A549 (cell line): Measurements from ENCODE around the gene KLRC4. TPM values are rescaled to one million over a fixed set of nuclear protein-coding genes. Genes with fewer than 3 reads are reported as not detected.
"Not testable (repeated sequence)": the region's sequence is repeated elsewhere in the genome, so short reads cannot be mapped to it uniquely, and the experiment has no call there.

ENCODE experiments used
- ATAC-seq, 2 experiments: fragments of 200-7000 bp in 1 of 2; fragments of >200 bp in 1 of 2; cut with Nextera tagmentation in 1 of 2; cut with Tn5 transposase in 1 of 2; 3 replicates each; pipeline versions ENCODE4 v1.8.0 to v1.9.1; 2018 to 2020; ENCODE audit warnings: mild to moderate bottlenecking in 1 of 2, moderate library complexity in 1 of 2
- CTCF ChIA-PET: fragments of 300-600 bp; sonication (Branson Sonifier 250); formaldehyde crosslinking; extraction: SDS; loops from one replicate; lab custom pipeline; 2021; ENCODE audit warnings: antibody characterized with exemption, inconsistent platforms; lab: Yijun Ruan, JAX
- POLR2A ChIA-PET: fragments of 350-600 bp; formaldehyde crosslinking; extraction: SDS; loops from one replicate; lab custom pipeline; 2021; ENCODE audit warnings: antibody characterized with exemption, inconsistent platforms; lab: Yijun Ruan, JAX
- DNase-seq, 2 experiments: peaks; one replicate each; pipeline versions ENCODE4 v3.0.0 to v3.0.0-alpha.2; 2011 to 2016; ENCODE audit warnings: low read depth in 1 of 2, low spot score in 1 of 2
- FAIRE-seq: peaks from 2 replicates; lab custom pipeline; 2011; peaks lifted over from hg19 to GRCh38; lab: Jason Lieb, UNC
- H3K27ac ChIP-seq, 2 experiments: fragments of >200 bp; sonication (Bioruptor Twin); formaldehyde crosslinking; 3 replicates each; pipeline ENCODE4 v1.5.1; 2016 to 2017
- H3K4me1 ChIP-seq: fragments of >200 bp; sonication (Bioruptor Twin); formaldehyde crosslinking; 3 replicates; pipeline ENCODE4 v1.6.1; 2016
- H3K4me2 ChIP-seq: fragments of >200 bp; sonication (Bioruptor Twin); formaldehyde crosslinking; 3 replicates; pipeline ENCODE4 v1.6.1; 2016
- H3K4me3 ChIP-seq: fragments of >200 bp; sonication (Bioruptor Twin); formaldehyde crosslinking; 3 replicates; pipeline ENCODE4 v1.5.1; 2016
- H3K9me3 ChIP-seq: fragments of >200 bp; sonication (Bioruptor Twin); formaldehyde crosslinking; 3 replicates; pipeline ENCODE4 v1.6.1; 2016
- ATOH8 ChIP-seq: fragments of 250-450 bp; sonication (Bioruptor Pico); IDR thresholded peaks from 2 replicates; pipeline ENCODE4 v1.5.0; 2020; ENCODE audit warnings: low read depth, mild to moderate bottlenecking, moderate library complexity
- BCL3 ChIP-seq: fragments of >200 bp; sonication (Bioruptor Twin); formaldehyde crosslinking; IDR thresholded peaks from 3 replicates; pipeline ENCODE4 v1.6.1; 2016
- CBX8 ChIP-seq: fragments of 200-600 bp; sonication (generic); IDR thresholded peaks from 2 replicates; pipeline ENCODE4 v1.6.1; 2016
- CEBPB ChIP-seq, 2 experiments: fragments of >200 bp in 1 of 2; sonication (Bioruptor Twin) in 1 of 2; formaldehyde crosslinking in 1 of 2; IDR thresholded peaks; 2 replicates each; pipeline ENCODE4 v1.6.1; 2012 to 2016
- CHD2 ChIP-seq: fragments of 150-350 bp; IDR thresholded peaks from 2 replicates; pipeline ENCODE4 v1.6.1; 2014; ENCODE audit warnings: low read length; ENCODE audit not compliant: partially characterized antibody
- E2F6 ChIP-seq: IDR thresholded peaks from 2 replicates; pipeline ENCODE4 v1.6.1; 2012; ENCODE audit warnings: low read depth, borderline replicate concordance
- EP300 ChIP-seq, 2 experiments: fragments of >200 bp; sonication (Bioruptor Twin); formaldehyde crosslinking; IDR thresholded peaks; 2 replicates in 1 of 2; 3 replicates in 1 of 2; pipeline ENCODE4 v1.6.1; 2016 to 2017
- FOSB ChIP-seq: fragments of 250-450 bp; sonication (Bioruptor Pico); IDR thresholded peaks from 2 replicates; pipeline ENCODE4 v1.5.0; 2020; ENCODE audit warnings: mild to moderate bottlenecking, moderate library complexity
- FOSL2 ChIP-seq, 2 experiments: fragments of 450-650 bp in 1 of 2; fragments of >200 bp in 1 of 2; sonication (Bioruptor Twin) in 1 of 2; formaldehyde crosslinking; IDR thresholded peaks; 2 replicates each; pipeline versions ENCODE4 v1.5.0 to v1.6.1; 2016 to 2020; ENCODE audit warnings: mild to moderate bottlenecking in 1 of 2, moderate library complexity in 1 of 2
- GATA3 ChIP-seq: IDR thresholded peaks from 2 replicates; pipeline ENCODE4 v1.6.1; 2012; ENCODE audit warnings: borderline replicate concordance
- HES2 ChIP-seq: fragments of >200 bp; sonication (Bioruptor Twin); formaldehyde crosslinking; IDR thresholded peaks from 2 replicates; pipeline ENCODE4 v1.6.1; 2016
- HMGXB4 ChIP-seq: fragments of 250-450 bp; sonication (Bioruptor Pico); IDR thresholded peaks from 2 replicates; pipeline ENCODE4 v1.5.0; 2021; ENCODE audit warnings: mild to moderate bottlenecking, moderate library complexity, borderline replicate concordance
- HOXA7 ChIP-seq: fragments of 250-450 bp; sonication (Bioruptor Pico); IDR thresholded peaks from 2 replicates; pipeline ENCODE4 v1.5.0; 2020; ENCODE audit warnings: mild to moderate bottlenecking, moderate library complexity
- JUN ChIP-seq, 2 experiments: fragments of >200 bp; sonication (Bioruptor Twin); formaldehyde crosslinking; IDR thresholded peaks; 2 replicates in 1 of 2; 3 replicates in 1 of 2; pipeline ENCODE4 v1.6.1; 2016 to 2017
- JUNB ChIP-seq: fragments of >200 bp; sonication (Bioruptor Twin); formaldehyde crosslinking; IDR thresholded peaks from 2 replicates; pipeline ENCODE4 v1.6.1; 2016
- KDM1A ChIP-seq: fragments of 200-600 bp; sonication (generic); IDR thresholded peaks from 2 replicates; pipeline ENCODE4 v1.6.1; 2016; ENCODE audit warnings: low read depth, mild to moderate bottlenecking
- MAFK ChIP-seq: fragments of 450-650 bp; IDR thresholded peaks from 2 replicates; pipeline ENCODE4 v1.6.1; 2014; ENCODE audit not compliant: partially characterized antibody
- MYC ChIP-seq: IDR thresholded peaks from 2 replicates; pipeline ENCODE4 v1.6.1; 2012; ENCODE audit warnings: mild to moderate bottlenecking, inconsistent platforms, low read length, improper control_type of control experiment, borderline replicate concordance
- NPAS2 ChIP-seq: fragments of 250-450 bp; sonication (Bioruptor Pico); IDR thresholded peaks from 2 replicates; pipeline ENCODE4 v1.8.0; 2022; ENCODE audit warnings: mild to moderate bottlenecking, moderate library complexity, borderline replicate concordance
- PBX3 ChIP-seq: IDR thresholded peaks from 2 replicates; pipeline ENCODE4 v1.6.1; 2012
- PHF8 ChIP-seq: fragments of 200-600 bp; sonication (generic); IDR thresholded peaks from 2 replicates; pipeline ENCODE4 v1.6.1; 2016; ENCODE audit warnings: low read depth, mild to moderate bottlenecking, antibody characterized with exemption, moderate library complexity, borderline replicate concordance
- POLR2A ChIP-seq: IDR thresholded peaks from 2 replicates; pipeline ENCODE4 v1.6.1; 2012; ENCODE audit warnings: mild to moderate bottlenecking, low read length
- RARB ChIP-seq: fragments of 250-450 bp; sonication (Bioruptor Pico); IDR thresholded peaks from 2 replicates; pipeline ENCODE4 v1.8.0; 2021; ENCODE audit warnings: mild to moderate bottlenecking, moderate library complexity
- RCOR1 ChIP-seq: fragments of 150-350 bp; IDR thresholded peaks from 2 replicates; pipeline ENCODE4 v1.6.1; 2014; ENCODE audit warnings: antibody characterized with exemption, low read length, low read depth
- TP53 ChIP-seq: fragments of 250-450 bp; sonication (Bioruptor Pico); IDR thresholded peaks from 2 replicates; pipeline ENCODE4 v1.5.0; 2021; ENCODE audit warnings: mild to moderate bottlenecking, moderate library complexity
- ZC3H11A ChIP-seq: fragments of 450-650 bp; IDR thresholded peaks from 2 replicates; pipeline ENCODE4 v1.6.1; 2014; ENCODE audit warnings: antibody characterized with exemption, mild to moderate bottlenecking
- WGBS: methylation state at CpG from one replicate; pipeline ENCODE4 v1.1.6; 2017; ENCODE audit errors: missing lambda C conversion rate; 5-methylcytosine and 5-hydroxymethylcytosine counted together
- polyA plus RNA-seq, 4 experiments: library from polyadenylated mRNA; depleted of rRNA in 3 of 4; stranded (reverse); fragments of >200 nt; fragmentation: RNase III in 1 of 4; extraction: RNeasy Plus Mini Kit Qiagen cat#74134 plus additional on column Dnase treatment in 1 of 4; gene quantifications; 2 replicates in 3 of 4; 3 replicates in 1 of 4; pipeline ENCODE4 v1.2.3, GENCODE V29; 2011 to 2017

The KLRC4 gene
- polyA plus RNA-seq, 2 of the 4 experiments (the other 2 are of a cell fraction), result not detected

- no peak overlapping the region for H3K27ac ChIP-seq
- H3K9me3 ChIP-seq, result peaks cover 10% of the 10 kb centered on the region; the same call in 2 of the 3 replicates
- WGBS, result 88% methylated on average over 4 of the region's 4 CpGs
- peaks cover 5% of the 10 kb centered on the region; the same call in 1 of the 3 replicates for H3K4me1 ChIP-seq
- DNase-seq (no peak), FAIRE-seq (no peak), ATAC-seq (no peak)
- TF ChIP-seq POLR2A (no peak), CBX8 (no peak), JUNB (no peak), MYC (no peak), CEBPB (IDR thresholded peaks at IDR 0.05) (no peak), JUN (IDR thresholded peaks at IDR 0.05) (no peak), HMGXB4 (no peak), MAFK (no peak), EP300 (IDR thresholded peaks at IDR 0.05) (no peak), NPAS2 (CRISPR knock-in tag) (no peak), RARB (CRISPR knock-in tag) (no peak), HES2 (no peak), RCOR1 (no peak), PBX3 (no peak), ATOH8 (no peak), KDM1A (no peak), E2F6 (no peak)
- H3K4me2 ChIP-seq, result no peak overlapping the region
- POLR2A ChIA-PET, result no interaction called here
- CTCF ChIA-PET, result interaction anchor here (1.1 kb wide), 1 partner anchor 15 kb away, joined by 3 read pairs; no protein-coding TSS in a partner anchor
- H3K4me3 ChIP-seq, result no peak overlapping the region
Observed at GRCh38 chr12:10381928-10382628, 27.5 kb downstream of the KLRC4 start.

- H3K4me1 ChIP-seq, DNase-seq, H3K9me3 ChIP-seq, ATAC-seq, H3K27ac ChIP-seq, H3K4me2 ChIP-seq, CTCF ChIA-PET, H3K4me3 ChIP-seq, POLR2A ChIA-PET, FAIRE-seq: not testable (repeated sequence)
- WGBS, result 65% methylated on average over 2 of the region's 2 CpGs
Observed at GRCh38 chr12:10378737-10379136, 30.8 kb downstream of the KLRC4 start.

GRCh38 chr12:10374624-10375018 lies 34.9 kb downstream of the KLRC4 start:
- FAIRE-seq, result no peak
- WGBS, result 83% methylated on average over 3 of the region's 3 CpGs
- TF ChIP-seq FOSB (CRISPR knock-in tag), result no peak
- TF ChIP-seq CBX8, result no peak
- no peak for TF ChIP-seq FOSL2 (IDR thresholded peaks at IDR 0.05)
- TF ChIP-seq FOSL2 (CRISPR knock-in tag; IDR thresholded peaks at IDR 0.05), result no peak
- TF ChIP-seq ZC3H11A, result no peak
- no peak for TF ChIP-seq GATA3
- no peak for TF ChIP-seq HOXA7 (CRISPR knock-in tag)
- TF ChIP-seq PHF8, result no peak
- TF ChIP-seq E2F6, result no peak
- no peak for TF ChIP-seq BCL3
- TF ChIP-seq CHD2, result no peak
- TF ChIP-seq PBX3, result no peak
- TF ChIP-seq TP53, result no peak
- TF ChIP-seq KDM1A, result no peak
- no peak for TF ChIP-seq EP300 (IDR thresholded peaks at IDR 0.05)

More at GRCh38 chr12:10374624-10375018, 34.9 kb downstream of the KLRC4 start:
- H3K4me3 ChIP-seq, result no peak overlapping the region
- H3K27ac ChIP-seq, result no peak overlapping the region
- ChIA-PET CTCF (interaction anchor here (1.4 kb wide), 1 partner anchor 9 kb away, joined by 3 read pairs; no protein-coding TSS in a partner anchor), POLR2A (no interaction called here)
- no peak for DNase-seq
- no peak for ATAC-seq
- H3K4me1 ChIP-seq, result peaks cover 16% of the 10 kb centered on the region
- no peak overlapping the region for H3K4me2 ChIP-seq
- H3K9me3 ChIP-seq, result no peaks in the 10 kb centered on the region
